Testis (tissue), 2 donors: ENCODE measurements around the gene AKAP6.

Experiments used
- CTCF ChIP-seq, 3 experiments: fragments of 450-650 bp in 2 of 3; fragments of 200-600 bp in 1 of 3; sonication (generic) in 1 of 3; IDR thresholded peaks; one replicate each; pipeline ENCODE4 v1.5.1; 2016 to 2019; ENCODE audit warnings: antibody characterized with exemption in 3 of 3, mild to moderate bottlenecking in 2 of 3, moderate library complexity in 1 of 3
- POLR2A ChIP-seq: fragments of 450-650 bp; IDR thresholded peaks from one replicate; pipeline ENCODE4 v1.6.1; 2017; ENCODE audit warnings: antibody characterized with exemption, mild to moderate bottlenecking, moderate library complexity

GRCh38 chr14:32667287-32667686 is 338.2 kb downstream of the AKAP6 start:
- TF ChIP-seq POLR2A (no peak), CTCF (IDR thresholded peaks at IDR 0.05) (no peak)
